HG02588 (cell line): ENCODE results near the gene METRN.
"Not testable (repeated sequence)": the region's sequence is repeated elsewhere in the genome, so short reads cannot be mapped to it uniquely, and the experiment has no call there.

ENCODE experiments used
- ATAC-seq: cut with Tn5 transposase; IDR thresholded peaks from one replicate; pipeline ENCODE4 v1.9.1; 2021; ENCODE audit warnings: mild to moderate bottlenecking, moderate library complexity; ENCODE audit not compliant: unreplicated experiment

Gene METRN

GRCh38 chr16:754121-754607 is 39.2 kb downstream of the METRN start:
- ATAC-seq, result not testable (repeated sequence)

DNA sequence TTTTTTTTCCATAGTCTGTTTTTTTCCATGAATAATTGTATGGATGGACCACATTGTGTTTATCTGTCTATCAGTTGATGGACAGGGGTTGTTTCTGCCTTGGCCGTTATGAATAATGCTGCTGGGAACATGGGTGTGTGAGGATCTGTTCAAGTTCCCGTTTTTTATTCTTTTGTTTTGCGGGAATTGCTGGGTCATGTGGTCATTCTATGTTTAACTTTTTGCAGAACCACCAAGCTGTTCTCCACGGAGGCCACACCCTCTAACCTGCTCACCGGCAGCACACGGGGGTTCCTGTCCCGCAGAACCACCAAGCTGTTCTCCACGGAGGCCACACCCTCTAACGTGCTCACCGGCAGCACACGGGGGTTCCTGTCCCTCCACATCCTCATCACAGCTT is 39.7 kb downstream of the METRN start:
- no peak for ATAC-seq

GRCh38 chr16:756428-756827 is 41.5 kb downstream of the METRN start:
- no peak for ATAC-seq

DNA sequence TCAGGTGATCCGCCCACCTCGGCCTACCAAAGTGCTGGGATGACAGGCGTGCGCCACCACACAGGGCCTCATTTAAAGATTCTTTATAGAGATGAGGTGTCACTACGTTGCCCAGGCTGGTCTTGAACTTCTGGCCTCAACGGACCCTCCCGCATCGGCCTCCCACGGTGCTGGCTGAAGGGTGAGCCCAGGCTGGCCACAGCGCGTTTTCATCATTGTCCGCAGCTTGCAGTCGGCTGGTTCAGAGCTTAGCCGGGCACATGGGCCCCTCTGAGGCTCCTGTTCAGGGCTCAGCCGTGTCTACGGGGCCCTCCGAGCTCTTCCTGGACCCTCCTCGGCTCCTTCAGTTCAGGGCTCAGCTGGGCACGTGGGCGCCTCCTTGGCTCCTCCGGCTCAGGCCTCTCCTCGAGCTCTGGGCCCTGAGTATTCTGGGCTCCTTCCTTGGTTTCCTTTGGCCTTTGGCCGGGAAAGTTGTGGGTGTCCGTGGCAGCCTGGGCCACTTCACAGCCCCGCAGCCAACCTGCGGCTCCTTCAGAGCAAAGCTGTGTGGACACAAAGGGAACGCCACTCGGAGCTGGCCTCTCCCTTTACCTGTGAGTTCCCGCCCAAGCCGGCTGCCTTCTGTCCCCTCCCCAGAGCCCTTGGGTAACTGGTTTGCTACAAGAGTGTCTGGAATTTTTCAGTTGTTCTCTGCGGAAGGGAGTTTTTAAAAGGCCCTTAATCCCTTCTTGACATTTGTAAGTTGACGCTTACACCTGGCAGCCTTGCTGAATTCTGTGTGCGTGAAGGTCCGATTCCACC is 44.4 kb downstream of the METRN start:
- ATAC-seq, result no peak

DNA sequence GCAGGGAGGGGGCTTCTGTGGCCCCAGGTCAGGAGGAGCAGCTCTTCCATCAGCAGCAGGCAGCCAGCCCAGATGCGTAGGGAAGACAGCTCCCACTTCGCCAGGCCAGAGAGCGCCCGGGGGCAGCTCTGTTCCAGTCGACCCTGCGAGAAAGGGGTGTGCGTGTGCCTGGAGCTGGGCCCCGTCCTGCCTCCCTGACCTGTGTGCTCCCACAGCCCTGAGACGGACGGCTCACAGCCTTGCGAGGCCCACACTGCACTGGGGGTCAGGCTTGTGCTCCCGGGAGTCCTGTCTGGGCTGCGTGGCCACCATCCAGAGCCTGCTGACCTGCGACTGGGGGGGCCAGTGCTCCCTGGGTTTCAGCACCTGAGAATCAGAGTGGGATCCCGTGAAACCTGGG is 45.1 kb downstream of the METRN start:
- ATAC-seq, result no peak

DNA sequence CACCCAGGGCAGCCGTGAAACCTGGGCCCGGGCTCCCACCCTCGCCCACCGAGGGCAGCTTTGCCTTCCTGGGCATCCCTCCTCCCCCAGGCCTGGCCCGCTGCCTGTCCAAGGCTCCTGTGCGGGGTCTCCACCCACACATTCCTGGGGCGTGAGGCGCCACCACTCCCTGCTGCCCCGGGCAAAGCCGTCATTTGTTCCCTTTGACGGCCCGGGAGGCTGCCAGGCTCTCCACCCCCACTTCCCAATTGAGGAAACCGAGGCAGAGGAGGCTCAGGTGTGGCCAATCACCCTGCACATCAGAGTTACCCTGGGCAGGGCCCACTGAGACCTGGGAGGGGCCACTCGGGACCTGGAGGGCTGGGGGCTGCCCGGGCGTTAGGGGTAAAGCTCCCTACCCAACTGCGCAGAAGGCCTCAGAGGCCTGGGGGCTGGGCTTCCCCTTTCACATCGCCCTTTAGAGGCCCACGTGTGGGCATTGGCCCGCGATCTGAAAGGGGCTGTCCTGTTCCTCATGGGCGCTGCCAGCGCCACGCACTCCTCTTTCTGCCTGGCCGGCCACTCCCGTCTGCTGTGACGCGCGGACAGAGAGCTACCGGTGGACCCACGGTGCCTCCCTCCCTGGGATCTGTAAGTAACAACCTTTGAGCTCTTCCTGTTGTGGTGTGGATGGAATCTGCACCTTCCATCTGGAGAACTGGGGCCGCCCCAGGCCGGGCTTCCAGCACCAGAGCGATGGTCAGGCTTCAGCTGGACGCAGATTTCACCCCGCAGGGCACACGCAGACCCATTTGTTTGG is 45.8 kb downstream of the METRN start, which contains the start of gene MSLN:
MSLN (plus strand) TSS at position 190 of the 799 bp plus-strand sequence. CDS start 1,947 bp downstream, outside the sequence.
- ATAC-seq, result no peak

- no peak for ATAC-seq
Measured at GRCh38 chr16:761625-762513, 47.0 kb downstream of the METRN start.

DNA sequence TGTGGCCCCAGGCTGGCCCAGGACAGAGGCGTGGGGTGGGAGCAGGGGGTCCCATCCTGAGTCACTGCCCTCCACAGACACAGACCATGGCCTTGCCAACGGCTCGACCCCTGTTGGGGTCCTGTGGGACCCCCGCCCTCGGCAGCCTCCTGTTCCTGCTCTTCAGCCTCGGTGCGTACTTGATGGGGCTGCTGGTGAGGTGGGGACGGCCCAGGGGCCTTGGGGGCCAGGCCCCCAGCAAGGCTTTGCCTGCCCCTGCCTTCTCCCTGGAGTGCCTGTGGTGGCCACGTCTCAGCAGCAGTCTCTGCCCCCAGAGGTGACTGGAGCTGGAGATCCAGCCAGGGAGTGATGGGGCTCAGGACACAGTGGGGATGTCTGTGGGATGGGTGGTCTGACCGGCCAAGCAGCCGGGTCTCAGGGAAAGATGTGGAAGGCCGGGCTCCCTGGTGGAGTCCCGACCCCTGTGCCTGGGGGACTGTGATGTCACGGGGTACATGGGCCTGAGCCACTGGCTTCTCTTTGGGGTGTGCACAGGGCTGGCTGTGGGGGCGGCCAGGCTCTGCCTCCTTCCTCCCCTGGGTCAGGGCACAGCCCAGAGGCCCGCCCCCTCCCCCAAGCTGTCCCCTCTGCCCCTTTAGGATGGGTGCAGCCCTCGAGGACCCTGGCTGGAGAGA is 47.8 kb downstream of the METRN start:
- ATAC-seq, result no peak

DNA sequence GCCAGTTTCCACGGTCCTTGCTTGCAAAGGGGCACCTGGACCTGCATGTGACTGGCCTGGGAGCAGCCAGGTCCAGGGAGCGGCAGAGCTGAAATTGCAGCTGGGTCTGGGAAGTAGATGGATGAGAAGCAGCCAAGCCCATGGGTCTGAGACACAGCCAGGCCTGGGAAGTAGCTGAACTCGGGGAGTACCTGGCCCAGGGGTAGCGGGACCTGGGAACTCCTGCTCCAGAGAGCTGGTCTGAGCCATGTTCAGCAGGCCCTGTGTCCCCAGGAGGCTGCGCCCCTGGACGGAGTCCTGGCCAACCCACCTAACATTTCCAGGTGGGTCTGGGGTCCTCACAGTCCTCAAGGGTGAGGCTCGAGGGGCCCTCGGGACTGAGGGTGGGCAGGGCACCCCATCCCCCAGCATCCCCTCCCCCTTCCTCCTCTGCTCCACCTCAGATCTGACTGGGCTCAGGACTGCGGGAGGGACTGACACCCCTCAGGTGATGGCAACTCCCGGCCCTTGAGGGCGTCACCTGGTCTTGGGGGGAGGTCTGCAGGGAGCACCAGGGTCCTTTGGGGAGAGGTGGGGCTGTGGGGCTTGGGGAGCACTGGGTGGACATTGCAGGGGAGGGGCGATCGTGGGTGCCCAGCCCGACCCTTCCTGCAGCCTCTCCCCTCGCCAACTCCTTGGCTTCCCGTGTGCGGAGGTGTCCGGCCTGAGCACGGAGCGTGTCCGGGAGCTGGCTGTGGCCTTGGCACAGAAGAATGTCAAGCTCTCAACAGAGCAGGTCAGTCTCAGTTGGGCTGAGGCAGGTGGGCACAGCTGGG is 48.7 kb downstream of the METRN start:
- no peak for ATAC-seq

DNA sequence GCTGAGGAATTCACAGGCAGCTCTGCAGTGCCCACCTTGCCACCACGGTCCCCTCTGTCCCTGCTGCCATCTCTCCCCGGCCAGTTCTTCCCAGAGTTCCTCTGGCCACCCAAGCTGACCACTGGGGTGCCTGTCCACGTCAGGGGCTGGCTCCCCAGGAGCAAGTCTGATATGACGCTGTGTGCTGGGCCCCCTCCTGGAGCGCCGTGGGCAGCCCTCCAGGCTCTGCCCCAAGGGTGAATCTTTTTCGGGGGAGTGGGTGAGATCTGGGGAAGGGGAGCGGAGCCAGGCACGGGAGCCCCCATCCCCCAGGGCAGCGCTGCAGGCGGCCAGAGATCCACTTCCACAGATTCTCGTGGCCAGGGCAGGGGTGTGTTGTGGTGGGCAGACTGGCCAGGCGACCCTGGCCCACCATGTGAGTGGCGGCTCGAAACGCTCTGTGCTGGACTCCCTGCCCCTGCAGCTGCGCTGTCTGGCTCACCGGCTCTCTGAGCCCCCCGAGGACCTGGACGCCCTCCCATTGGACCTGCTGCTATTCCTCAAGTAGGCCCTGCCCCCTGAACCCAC is 49.3 kb downstream of the METRN start:
- no peak for ATAC-seq

DNA sequence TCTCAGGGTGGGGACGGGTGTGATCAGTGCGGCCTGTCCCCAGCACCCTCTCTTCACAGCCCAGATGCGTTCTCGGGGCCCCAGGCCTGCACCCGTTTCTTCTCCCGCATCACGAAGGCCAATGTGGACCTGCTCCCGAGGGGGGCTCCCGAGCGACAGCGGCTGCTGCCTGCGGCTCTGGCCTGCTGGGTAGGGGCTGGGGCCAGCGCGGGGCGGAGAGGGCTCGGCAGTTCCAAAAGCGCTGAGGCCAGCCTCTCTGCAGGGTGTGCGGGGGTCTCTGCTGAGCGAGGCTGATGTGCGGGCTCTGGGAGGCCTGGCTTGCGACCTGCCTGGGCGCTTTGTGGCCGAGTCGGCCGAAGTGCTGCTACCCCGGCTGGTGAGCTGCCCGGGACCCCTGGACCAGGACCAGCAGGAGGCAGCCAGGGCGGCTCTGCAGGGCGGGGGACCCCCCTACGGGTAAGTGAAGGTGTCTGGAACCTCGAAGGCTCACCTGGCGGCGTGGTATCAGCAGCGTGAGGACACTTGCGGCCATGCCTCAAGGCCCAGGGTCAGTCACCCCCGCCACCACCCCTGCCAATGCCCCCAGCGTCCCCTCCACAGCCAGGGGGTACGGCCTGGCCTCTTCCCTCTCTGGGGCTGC is 50.0 kb downstream of the METRN start:
- no peak for ATAC-seq

- ATAC-seq, result no peak
Measured at GRCh38 chr16:765488-765865, 50.6 kb downstream of the METRN start.

GRCh38 chr16:766008-766819 is 51.3 kb downstream of the METRN start:
- no peak for ATAC-seq

DNA sequence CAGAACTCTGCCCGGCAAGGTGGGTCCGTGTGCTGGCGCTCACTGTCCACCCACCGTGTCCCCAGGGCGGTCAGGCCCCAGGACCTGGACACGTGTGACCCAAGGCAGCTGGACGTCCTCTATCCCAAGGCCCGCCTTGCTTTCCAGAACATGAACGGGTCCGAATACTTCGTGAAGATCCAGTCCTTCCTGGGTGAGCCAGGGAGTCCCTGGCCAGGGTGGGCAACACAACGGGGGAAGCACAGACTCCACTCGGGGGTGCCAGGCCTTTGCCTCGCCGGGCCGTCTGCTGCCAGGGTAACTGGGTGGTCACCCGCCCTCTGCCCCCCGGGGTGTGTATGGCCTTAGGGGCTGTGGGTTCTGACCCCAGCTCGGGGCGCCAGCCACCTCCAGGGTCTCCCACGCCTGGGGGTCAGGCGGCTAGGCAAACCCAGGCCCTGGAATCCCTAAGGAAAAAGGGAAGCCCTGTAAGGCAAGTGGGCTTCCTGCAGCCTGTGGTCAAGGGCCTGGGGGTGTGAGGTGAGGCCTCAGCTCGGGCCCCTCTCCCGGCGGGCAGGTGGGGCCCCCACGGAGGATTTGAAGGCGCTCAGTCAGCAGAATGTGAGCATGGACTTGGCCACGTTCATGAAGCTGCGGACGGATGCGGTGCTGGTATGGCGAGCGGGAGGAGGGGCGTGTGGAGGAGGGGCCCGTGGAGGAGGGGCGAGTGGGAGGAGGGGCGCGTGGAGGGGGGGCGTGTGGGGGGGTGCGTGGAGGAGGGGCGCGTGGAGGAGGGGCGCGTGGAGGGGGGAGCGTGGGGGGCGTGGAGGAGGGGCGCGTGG is 52.1 kb downstream of the METRN start:
- ATAC-seq, result no peak

- no peak for ATAC-seq
Measured at GRCh38 chr16:767743-768235, 52.9 kb downstream of the METRN start.

GRCh38 chr16:768428-768827 is 53.5 kb downstream of the METRN start:
- no peak for ATAC-seq
